H4 (cell line): ENCODE data around the gene OCIAD1. TPM values are rescaled to one million over a fixed set of nuclear protein-coding genes. Genes with fewer than 3 reads are reported as not detected.
"Not testable (repeated sequence)": the region's sequence is repeated elsewhere in the genome, so short reads cannot be mapped to it uniquely, and the experiment has no call there.

Experiments used
- DNase-seq: peaks from one replicate; pipeline ENCODE4 v3.0.0-alpha.2; 2015; ENCODE audit warnings: low spot score
- total RNA-seq: library from RNA; depleted of rRNA; stranded (reverse); fragments of >200 nt; shearing (Covaris generic); gene quantifications from 2 replicates; pipeline ENCODE4 v1.2.3, GENCODE V29; 2014

OCIAD1 gene
- total RNA-seq, 1 experiment from 2014 or later, result 281 TPM

DNA sequence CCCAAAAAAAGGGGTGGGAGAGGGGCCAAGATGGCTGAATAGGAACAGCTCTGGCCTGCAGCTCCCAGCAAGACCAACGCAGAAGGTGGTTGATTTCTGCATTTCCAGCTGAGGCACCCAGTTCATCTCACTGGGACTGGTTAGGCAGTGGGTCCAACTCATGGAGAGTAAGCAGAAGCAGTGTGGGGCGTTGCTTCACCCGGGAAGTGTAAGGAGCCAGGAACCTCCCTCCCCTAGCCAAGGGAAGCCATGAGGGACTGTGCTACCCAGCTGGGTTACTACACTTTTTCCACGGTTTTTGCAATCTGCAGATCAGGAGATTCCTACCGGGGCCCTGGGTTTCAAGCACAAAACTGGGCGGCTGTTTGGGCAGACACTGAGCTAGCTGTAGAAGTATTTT lies 13.9 kb upstream of the OCIAD1 start:
- DNase-seq, result no peak

GRCh38 chr4:48821431-48821830 lies 9.5 kb upstream of the OCIAD1 start:
- not testable (repeated sequence) for DNase-seq

DNA sequence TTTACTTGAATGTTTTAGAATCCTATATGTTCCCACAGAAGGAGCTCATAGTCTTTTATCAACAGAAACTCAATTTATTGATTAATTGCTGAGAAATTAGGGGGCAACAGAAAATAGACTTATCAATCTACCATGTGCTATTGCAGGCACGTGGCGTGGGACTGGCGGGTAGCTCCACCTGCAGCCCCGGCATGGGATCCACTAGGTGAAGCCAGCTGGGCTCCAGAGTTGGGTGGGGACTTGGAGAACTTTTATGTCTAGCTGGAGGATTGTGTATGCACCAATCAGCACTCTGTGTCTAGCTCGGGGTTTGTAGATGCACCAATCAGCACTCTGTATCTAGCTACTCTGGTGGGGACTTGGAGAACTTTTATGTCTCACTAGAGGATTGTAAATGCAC lies 3.3 kb upstream of the OCIAD1 start:
- no peak for DNase-seq

DNA sequence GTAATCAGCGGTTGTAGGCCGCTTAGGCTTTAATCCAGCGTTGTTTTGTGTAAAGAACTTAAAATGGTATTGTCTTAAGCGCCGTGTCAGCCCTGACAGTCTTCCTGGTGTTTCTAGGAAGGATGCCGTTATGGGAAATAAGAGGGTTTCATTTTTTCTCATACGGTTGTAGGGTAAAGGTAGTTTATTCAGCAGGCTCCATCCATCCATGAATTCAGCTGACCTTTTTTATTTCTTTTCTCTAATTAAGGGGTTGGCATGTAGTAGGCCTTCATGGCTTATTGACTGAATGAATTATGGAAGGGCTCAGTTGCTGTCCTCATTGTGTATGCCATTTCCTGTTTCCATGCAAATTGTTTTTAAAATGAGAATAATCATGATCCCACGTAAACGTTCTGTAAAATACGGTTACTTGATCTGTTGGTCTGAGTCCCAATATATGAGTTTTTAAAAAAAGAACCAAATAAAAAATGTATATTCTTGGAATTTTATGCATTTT lies 693 bp downstream of the OCIAD1 start:
- no peak for DNase-seq

DNA sequence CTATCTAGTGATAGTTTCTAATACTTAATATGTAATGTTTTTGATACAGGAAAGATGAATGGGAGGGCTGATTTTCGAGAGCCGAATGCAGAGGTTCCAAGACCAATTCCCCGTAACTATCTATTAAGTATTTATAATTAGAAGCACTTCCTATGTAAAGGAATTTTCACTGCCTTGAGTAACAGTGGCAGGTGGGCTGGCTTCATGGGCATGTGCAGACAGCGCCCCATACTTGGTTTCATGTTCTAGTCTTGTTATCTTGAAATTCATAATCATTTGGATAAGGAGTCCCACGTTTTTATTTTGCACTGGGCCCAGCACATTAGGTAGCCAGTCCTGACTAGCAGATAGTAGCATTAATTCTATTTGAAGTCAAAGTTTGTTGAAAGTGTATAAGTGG lies 1.7 kb downstream of the OCIAD1 start:
- DNase-seq, result no peak

DNA sequence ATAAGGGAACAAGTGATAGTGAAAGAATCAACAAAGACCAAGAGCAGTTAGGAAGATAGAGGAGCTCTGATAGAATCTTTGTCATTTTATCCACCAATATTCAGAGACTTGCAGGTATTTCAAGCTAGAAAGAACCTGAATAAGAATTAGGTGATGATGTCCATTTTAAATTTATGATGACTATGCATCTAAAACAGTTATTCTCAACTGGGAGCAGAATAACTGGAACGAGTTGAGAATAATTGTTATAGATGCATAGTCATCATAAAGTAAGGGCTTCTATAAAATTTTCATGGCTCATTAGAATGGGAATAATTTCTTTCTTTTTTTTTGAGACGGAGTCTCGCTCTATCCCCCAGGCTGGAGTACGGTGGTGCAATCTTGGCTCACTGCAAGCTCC lies 5.8 kb downstream of the OCIAD1 start:
- DNase-seq, result no peak

DNA sequence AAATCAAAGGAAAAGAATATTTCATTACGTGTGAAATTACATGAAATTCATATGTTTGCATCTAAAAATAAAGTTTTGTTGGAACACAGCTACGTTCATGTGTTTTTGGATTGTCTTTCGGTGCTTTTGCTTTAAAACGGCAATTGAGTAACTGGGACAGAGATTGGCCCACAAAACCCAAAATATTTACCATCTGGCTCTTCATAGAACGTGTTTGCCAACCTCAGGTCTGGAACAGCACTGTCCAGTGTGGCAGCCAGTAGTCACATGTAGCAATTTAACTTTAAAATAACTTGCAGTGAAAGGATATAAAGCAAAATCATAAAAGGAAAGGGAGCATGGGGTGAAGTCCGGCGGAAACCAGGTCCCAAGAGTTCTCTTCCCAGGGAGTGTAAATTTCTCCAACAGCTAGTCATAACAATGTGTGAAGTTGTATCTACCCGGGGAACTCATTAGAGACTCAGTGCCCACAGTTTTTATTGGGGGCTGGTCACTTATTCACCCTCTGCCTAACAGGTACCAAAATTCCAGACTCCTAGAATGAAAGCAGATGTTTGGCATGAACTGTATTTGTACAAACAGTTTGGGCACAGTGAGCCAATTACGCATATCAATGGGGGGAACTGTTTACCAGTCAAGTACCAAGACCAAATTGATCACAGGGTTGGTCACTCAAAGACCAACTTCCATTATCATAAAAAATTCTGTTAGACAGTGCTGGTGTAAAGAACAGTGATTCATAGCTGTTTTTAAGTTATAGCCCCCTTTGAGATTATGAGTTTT lies 10.3 kb downstream of the OCIAD1 start:
- no peak for DNase-seq

DNA sequence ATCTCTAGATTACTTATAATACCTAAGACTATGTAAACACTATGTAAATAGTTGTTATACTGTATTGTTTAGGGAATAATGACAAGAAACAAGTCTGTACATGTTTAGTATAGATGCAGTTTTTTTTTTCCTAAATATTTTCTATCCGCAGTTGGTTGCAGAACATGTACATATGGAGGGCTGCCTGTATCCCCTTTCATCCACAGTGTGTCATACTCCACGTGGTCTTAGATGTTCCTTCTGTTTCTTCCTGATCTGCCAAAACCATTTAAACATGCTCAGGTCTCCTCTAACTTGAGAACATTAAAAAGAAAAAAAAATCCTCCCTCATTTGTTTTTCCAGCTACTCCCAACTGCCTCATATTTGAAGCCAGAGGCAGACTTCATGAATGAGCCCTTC lies 14.0 kb downstream of the OCIAD1 start:
- no peak for DNase-seq

DNA sequence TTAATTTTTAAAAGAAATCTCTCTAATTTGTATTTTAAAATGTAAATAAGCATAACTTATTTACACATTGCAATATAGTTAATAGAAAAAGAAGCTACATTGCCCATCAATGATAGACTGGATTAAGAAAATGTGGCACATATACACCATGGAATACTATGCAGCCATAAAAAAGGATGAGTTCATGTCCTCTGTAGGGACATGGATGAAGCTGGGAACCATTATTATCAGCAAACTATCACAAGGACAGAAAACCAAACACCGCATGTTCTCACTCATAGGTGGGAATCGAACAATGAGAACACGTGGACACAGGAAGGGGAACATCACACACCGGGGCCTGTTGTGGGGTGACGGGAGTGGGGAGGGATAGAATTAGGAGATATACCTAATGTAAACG lies 17.9 kb downstream of the OCIAD1 start:
- DNase-seq, result not testable (repeated sequence)

- no peak for DNase-seq
These were observed 20.8 kb downstream of the OCIAD1 start for GRCh38 chr4:48851651-48852050.

- no peak for DNase-seq
These were observed 22.9 kb downstream of the OCIAD1 start for GRCh38 chr4:48853604-48854394.

DNA sequence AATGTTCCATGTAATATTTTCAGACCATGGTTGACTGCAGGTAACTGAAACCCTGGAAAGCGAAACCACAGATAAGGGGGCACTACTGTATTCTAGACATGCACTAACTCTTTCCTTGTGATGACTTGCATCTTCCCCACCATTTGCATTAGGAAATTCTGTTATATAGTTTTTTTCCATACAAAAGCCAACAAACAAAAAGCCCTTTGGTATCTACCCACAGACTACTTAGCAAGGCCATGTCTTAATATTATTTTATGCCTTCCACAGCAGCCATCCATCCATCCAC lies 23.5 kb downstream of the OCIAD1 start:
- DNase-seq, result no peak

- no peak for DNase-seq
These were observed 24.1 kb downstream of the OCIAD1 start for GRCh38 chr4:48854982-48855381.

- no peak for DNase-seq
These were observed 27.2 kb downstream of the OCIAD1 start for GRCh38 chr4:48858130-48858529.

DNA sequence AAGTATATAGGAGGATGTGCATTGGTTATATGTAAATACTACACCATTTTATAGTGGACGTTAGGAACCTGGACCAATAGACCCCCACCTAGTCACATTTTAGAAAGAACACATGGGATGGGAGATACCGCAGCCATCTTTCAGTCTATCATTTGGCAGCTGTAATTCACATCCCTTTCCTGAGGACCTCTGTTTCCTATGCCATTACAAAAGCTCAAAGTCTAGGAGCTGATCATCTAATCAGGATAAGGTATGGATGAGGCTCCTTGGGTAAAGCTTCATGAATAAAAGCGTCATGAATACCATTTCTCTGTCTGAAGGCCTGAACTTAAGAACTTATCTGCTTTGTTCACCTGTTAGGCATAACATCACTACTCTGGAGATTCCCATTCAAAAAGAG lies 31.1 kb downstream of the OCIAD1 start:
- DNase-seq, result no peak

DNA sequence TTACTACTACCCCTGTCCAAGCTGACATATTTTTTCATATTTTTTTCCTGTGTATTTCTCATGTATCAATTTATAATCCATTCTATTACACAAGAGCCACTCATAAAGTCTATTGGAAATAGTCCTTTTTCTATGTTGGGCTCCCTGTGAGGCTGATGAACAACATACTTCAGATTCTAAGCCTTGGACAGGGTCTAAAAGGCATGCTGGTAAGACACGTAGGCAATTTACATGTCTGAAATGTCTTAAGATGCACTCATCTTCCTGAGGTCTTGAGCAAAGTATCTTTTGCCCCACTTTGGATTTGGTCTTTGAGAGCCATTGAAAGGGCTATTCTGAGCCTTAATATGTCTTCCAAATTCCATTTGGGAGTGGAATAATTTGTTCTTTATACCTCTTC lies 31.8 kb downstream of the OCIAD1 start:
- no peak for DNase-seq

GRCh38 chr4:48863728-48864127 lies 32.8 kb downstream of the OCIAD1 start:
- DNase-seq, result no peak

DNA sequence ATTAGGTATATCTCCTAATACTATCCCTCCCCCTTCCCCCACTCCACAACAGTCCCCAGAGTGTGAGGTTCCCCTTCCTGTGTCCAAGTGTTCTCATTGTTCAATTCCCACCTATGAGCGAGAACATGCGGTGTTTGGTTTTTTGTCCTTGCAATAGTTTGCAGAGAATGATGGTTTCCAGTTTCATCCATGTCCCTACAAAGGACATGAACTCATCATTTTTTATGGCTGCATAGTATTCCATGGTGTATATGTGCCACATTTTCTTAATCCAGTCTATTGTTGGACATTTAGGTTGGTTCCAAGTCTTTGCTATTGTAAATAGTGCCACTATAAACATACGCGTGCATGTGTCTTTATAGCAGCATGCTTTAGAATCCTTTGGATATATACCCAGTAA lies 33.8 kb downstream of the OCIAD1 start:
- not testable (repeated sequence) for DNase-seq

DNA sequence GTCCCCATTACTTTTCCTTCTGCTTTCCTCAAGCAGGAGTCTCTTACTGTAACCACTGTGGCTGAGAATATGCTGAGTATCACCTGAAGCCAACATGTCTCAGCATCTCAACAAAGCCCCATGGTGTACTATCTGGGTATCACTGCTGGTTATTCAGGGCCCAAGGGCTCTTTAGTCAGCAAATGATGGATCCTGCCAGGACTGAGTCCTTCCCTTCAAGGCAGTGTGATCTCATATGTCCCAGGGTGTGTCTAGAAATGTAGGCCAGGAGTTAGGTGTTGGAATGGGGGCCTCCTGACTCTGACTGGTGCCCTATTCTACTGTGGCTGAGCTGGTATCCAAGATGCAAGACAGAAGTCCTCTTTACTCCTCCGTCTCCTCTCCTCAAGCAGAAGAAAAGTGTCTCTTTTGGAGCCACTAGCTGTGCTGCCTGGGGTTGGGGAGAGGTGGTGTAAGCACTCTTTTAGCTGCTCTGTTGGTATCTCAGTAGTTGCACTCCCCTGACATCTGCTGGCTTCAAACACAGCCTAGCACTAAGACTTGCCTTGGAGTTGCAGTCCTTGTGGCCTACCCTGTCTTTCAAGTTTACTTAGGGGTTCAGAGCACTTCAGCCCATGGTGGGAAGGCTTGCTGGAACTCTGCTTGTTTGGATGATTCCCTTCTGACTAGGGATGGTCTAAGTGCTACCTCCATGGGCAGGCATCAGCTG lies 47.1 kb downstream of the OCIAD1 start:
- no peak for DNase-seq

GRCh38 chr4:48879561-48880442 lies 48.9 kb downstream of the OCIAD1 start:
- no peak for DNase-seq

GRCh38 chr4:48881646-48882045 lies 50.8 kb downstream of the OCIAD1 start:
- DNase-seq, result not testable (repeated sequence)

DNA sequence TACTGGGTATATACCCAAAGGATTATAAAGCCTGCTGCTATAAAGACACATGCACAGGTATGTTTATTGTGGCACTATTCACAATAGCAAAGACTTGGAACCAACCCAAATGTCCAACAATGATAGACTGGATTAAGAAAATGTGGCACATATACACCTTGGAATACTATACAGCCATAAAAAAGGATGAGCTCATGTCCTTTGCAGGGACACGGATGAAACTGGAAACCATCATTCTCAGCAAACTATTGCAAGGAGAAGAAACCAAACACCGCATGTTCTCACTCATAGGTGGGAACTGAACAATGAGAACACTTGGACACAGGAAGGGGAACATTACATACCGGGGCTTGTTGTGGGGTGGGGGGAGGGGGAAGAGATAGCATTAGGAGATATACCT lies 58.9 kb downstream of the OCIAD1 start:
- DNase-seq, result not testable (repeated sequence)
